ENCODE results near the gene CGB7. TPM values are rescaled to one million over a fixed set of nuclear protein-coding genes. Genes with fewer than 3 reads are reported as not detected.

The CGB7 gene
- total RNA-seq, 3 donors from 2014 or later = not detected

DNA sequence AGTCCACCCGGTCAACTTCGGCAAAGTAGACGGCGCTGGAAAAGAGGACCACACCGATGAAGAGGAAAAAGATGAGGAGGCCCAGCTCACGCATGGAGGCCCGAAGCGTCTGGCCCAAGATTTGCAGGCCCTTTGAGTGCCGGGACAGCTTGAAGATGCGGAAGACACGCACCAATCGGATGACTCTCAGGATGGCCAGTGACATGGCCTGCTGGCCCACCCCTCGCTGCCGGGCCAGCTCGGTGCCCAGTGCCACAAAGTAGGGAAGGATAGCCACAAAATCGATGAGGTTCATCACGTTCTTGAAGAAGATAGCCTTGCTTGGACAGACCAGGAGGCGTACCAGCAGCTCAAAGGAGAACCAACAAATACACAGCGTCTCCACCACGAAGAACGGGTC, 12.9 kb upstream of the CGB7 start:
- DNase-seq (no peak), ATAC-seq (no peak)
- no peaks in the 10 kb centered on the region for H3K9me3 ChIP-seq
- TF ChIP-seq, protein P1, sequence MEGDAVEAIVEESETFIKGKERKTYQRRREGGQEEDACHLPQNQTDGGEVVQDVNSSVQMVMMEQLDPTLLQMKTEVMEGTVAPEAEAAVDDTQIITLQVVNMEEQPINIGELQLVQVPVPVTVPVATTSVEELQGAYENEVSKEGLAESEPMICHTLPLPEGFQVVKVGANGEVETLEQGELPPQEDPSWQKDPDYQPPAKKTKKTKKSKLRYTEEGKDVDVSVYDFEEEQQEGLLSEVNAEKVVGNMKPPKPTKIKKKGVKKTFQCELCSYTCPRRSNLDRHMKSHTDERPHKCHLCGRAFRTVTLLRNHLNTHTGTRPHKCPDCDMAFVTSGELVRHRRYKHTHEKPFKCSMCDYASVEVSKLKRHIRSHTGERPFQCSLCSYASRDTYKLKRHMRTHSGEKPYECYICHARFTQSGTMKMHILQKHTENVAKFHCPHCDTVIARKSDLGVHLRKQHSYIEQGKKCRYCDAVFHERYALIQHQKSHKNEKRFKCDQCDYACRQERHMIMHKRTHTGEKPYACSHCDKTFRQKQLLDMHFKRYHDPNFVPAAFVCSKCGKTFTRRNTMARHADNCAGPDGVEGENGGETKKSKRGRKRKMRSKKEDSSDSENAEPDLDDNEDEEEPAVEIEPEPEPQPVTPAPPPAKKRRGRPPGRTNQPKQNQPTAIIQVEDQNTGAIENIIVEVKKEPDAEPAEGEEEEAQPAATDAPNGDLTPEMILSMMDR (IDR thresholded peaks at IDR 0.05) = no peak
- no peaks in the 10 kb centered on the region for H3K4me1 ChIP-seq (ENCODE audit: low read depth)
- no peak overlapping the region for H3K4me3 ChIP-seq
- intact Hi-C loops (cut with DNase I, micrococcal nuclease) = no loop called here
- H3K36me3 ChIP-seq (ENCODE audit: low read depth) = no peaks in the 10 kb centered on the region

DNA sequence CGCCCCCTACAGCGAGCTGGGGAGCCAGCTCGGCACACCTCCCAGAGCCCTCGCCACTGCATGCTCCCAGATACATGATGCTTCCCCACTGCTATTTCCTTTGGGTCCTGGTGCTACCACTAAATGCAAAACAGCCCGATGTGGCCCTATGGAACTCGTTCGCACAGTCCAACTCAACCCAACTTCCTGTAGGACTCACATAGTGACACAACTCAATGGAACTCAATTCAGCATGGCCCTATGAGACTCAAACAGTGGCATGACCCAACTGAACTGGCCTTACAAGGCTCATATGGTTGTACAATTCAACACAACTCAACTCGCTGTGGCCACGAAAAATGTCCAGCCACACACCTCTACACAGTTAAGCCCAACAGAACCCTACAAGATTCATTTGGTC, 11.5 kb upstream of the CGB7 start:
- TF ChIP-seq, protein P1 (IDR thresholded peaks at IDR 0.05) = no peak

DNA sequence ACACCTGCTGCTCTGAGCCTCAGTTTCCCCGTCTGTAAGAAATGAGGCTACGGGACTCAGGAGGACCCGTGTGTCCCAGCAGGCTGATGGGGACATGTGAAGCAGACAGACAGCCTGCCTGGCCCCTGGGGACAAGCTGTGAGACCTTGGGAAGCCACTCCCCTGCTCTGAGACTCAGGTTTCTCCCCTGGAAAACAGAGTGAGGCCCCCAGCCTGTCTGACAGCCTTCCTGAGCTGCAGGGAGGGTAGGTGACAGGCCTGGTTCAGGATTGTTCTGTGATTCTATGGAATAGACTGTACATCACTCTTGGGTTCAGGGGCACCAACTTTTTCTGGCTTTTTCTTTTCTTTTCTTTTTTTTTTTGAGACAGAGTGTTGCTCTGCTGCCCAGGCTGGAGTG, 10.0 kb upstream of the CGB7 start:
- DNase-seq (no peak), ATAC-seq (no peak)
- H3K9me3 ChIP-seq = no peaks in the 10 kb centered on the region
- intact Hi-C loops (cut with DNase I, micrococcal nuclease) = no loop called here
- TF ChIP-seq, protein P1 (IDR thresholded peaks at IDR 0.05) = no peak
- H3K4me1 ChIP-seq (ENCODE audit: low read depth) = peaks cover 5% of the 10 kb centered on the region
- H3K4me3 ChIP-seq = no peak overlapping the region
- H3K36me3 ChIP-seq (ENCODE audit: low read depth) = no peaks in the 10 kb centered on the region

More for the DNA sequence above, 11.5 kb upstream of the CGB7 start:
- Histone ChIP-seq H3K9me3 (no peaks in the 10 kb centered on the region), H3K36me3 (ENCODE audit: low read depth) (no peaks in the 10 kb centered on the region), H3K4me3 (no peak overlapping the region), H3K4me1 (ENCODE audit: low read depth) (peaks cover 5% of the 10 kb centered on the region)
- intact Hi-C loops (cut with DNase I, micrococcal nuclease) = no loop called here
- ATAC-seq (no peak), DNase-seq (no peak)

DNA sequence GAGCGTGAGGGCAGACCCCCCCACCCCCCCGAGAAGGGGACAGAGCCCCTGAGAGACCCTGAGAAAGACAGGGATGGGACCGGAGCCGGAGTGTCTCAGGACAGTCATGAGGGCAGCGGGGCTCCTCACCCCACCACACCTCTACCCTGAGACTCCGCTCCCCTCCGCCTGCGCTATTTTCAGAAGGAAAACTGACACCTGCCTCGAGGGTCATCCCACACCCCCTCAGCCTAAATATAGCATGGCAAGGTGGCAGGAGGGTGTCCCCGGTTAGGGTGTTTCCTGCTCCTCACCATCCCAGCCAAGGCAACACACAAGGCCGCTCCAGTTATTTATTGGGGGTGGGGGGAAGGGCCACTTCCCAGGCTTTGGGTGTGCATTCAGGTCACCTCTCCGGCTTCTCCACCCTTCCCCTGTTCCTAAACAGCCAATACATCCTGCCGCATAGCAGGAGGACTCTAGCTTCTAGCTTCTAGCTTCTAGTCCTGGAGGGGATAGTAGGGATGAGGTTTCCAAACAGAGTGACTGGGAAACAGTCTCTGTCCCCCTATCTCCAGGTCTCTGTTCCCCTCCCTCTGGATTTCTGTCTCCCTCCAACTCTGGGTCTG, 8.5 kb upstream of the CGB7 start:
- no peak overlapping the region for H3K4me3 ChIP-seq
- H3K4me1 ChIP-seq (ENCODE audit: low read depth) = peaks cover 5% of the 10 kb centered on the region
- H3K36me3 ChIP-seq (ENCODE audit: low read depth) = no peaks in the 10 kb centered on the region
- intact Hi-C loops (cut with DNase I, micrococcal nuclease) = no loop called here
- H3K9me3 ChIP-seq = no peaks in the 10 kb centered on the region
- TF ChIP-seq, protein P1 (IDR thresholded peaks at IDR 0.05) = no peak
- DNase-seq (no peak), ATAC-seq (no peak)

DNA sequence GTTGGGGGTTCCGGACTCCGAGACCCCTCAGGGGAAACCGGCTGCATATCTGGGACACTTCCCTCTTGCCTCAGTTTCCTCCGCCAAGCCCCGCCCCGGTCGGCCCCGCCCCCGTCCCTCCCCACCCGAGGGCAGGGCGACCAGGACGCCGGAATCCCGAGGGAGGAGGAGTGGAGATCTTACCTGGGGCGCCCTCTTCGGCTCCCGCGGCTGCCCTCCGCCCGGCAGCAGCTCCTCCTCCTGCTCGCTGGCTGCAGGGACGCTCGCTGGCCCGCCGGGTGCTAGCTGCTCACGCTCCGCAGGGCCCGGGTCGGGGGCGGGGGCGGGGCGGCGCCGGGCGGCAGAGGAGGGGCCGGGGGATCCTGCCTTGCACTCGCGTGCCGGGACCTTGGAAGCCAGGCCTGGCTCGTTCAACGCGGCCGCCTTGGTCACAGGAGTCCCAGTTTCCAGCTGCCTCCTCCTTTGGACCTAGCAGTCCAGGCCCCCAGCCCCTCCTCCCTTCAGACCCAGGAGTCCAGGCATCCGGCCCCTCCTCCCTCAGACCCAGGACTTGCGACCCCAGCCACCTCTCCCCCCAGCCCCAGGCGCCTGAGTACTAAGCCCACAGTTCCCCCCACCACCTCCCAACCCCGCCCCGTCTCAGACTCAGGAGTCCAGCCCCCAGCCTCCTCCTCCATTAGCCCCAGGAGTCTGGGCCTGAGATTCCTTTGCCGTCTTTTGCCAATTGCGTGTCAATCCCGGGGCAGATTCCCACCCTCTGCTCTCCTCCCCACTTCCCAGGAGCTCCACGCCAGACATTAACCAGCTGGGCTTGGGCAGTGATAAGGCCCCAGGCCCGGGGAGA, 7.4 kb upstream of the CGB7 start, which contains the start of gene NTF4:
Gene NTF4 (minus strand): TSS at position 51 of the 844 bp plus-strand sequence. CDS start 2,821 bp downstream, outside the sequence.
- H3K9me3 ChIP-seq = no peaks in the 10 kb centered on the region
- TF ChIP-seq, protein P1 (IDR thresholded peaks at IDR 0.05) = no peak
- peak; percentile 66 for ATAC-seq
- H3K4me3 ChIP-seq = no peak within 1 kb of the TSS
- intact Hi-C loops (cut with DNase I, micrococcal nuclease) = no loop called here
- peak in 1 of 3 donors; percentile 49 for DNase-seq
- no peaks in the 10 kb centered on the region for H3K36me3 ChIP-seq (ENCODE audit: low read depth)
- peaks cover 5% of the 10 kb centered on the region for H3K4me1 ChIP-seq (ENCODE audit: low read depth)
